GM18858 (cell line): ENCODE measurements around the gene RASEF.
"Not testable (repeated sequence)": the region's sequence is repeated elsewhere in the genome, so short reads cannot be mapped to it uniquely, and the experiment has no call there.

Experiments
- ATAC-seq: cut with Tn5 transposase; IDR thresholded peaks from one replicate; pipeline ENCODE4 v1.9.1; 2021; ENCODE audit not compliant: unreplicated experiment

RASEF gene

GRCh38 chr9:83062651-83063527, at the start of gene RASEF:
RASEF (minus strand) TSS chr9:83063142; CDS start chr9:83062867, 275 bp downstream.
- ATAC-seq, result no peak

- ATAC-seq, result no peak
Observed at GRCh38 chr9:83111169-83111568, 48.2 kb upstream of the RASEF start.

- ATAC-seq, result no peak
Observed at GRCh38 chr9:83109296-83109695, 46.4 kb upstream of the RASEF start.

- ATAC-seq, result no peak
Observed at GRCh38 chr9:83108208-83108607, 45.3 kb upstream of the RASEF start.

- no peak for ATAC-seq
Observed at GRCh38 chr9:83106772-83107171, 43.8 kb upstream of the RASEF start.

- no peak for ATAC-seq
Observed at GRCh38 chr9:83106263-83106662, 43.3 kb upstream of the RASEF start.

- ATAC-seq, result no peak
Observed at GRCh38 chr9:83097633-83098032, 34.7 kb upstream of the RASEF start.

GRCh38 chr9:83093311-83093710, 30.4 kb upstream of the RASEF start:
- not testable (repeated sequence) for ATAC-seq

- ATAC-seq, result no peak
Observed at GRCh38 chr9:83081846-83082245, 18.9 kb upstream of the RASEF start.

GRCh38 chr9:83081010-83081409, 18.1 kb upstream of the RASEF start:
- ATAC-seq, result no peak

GRCh38 chr9:83075932-83076331, 13.0 kb upstream of the RASEF start:
- ATAC-seq, result not testable (repeated sequence)

GRCh38 chr9:83072498-83072897, 9.6 kb upstream of the RASEF start:
- ATAC-seq, result not testable (repeated sequence)

GRCh38 chr9:83071626-83072025, 8.7 kb upstream of the RASEF start:
- no peak for ATAC-seq

GRCh38 chr9:83070261-83070660, 7.3 kb upstream of the RASEF start:
- ATAC-seq, result no peak

- ATAC-seq, result no peak
Observed at GRCh38 chr9:83069651-83070050, 6.7 kb upstream of the RASEF start.

GRCh38 chr9:83068414-83068813, 5.5 kb upstream of the RASEF start:
- no peak for ATAC-seq

- no peak for ATAC-seq
Observed at GRCh38 chr9:83067579-83067978, 4.6 kb upstream of the RASEF start.

- no peak for ATAC-seq
Observed at GRCh38 chr9:83066771-83067170, 3.8 kb upstream of the RASEF start.

GRCh38 chr9:83065233-83065632, 2.3 kb upstream of the RASEF start:
- no peak for ATAC-seq

GRCh38 chr9:83061990-83062650, 822 bp downstream of the RASEF start:
- no peak for ATAC-seq

- no peak for ATAC-seq
Observed at GRCh38 chr9:83061036-83061435, 1.9 kb downstream of the RASEF start.

GRCh38 chr9:83060556-83060955, 2.4 kb downstream of the RASEF start:
- no peak for ATAC-seq
